Ovary (tissue), 9 donors: ENCODE results near the gene MAOB. TPM values are rescaled to one million over a fixed set of nuclear protein-coding genes. Genes with fewer than 3 reads are reported as not detected.

Experiments used
- DNase-seq, 5 donors: peaks; one replicate each; pipeline ENCODE4 v3.0.0-alpha.2; 2019 to 2020
- H3K27ac ChIP-seq, 2 donors: fragments of 200-600 bp; one replicate each; pipeline versions ENCODE4 v1.5.1 to v1.8.0; 2019 to 2022
- H3K27me3 ChIP-seq: fragments of 200-600 bp; one replicate; pipeline ENCODE4 v1.8.0; 2022
- H3K36me3 ChIP-seq: fragments of 200-600 bp; sonication (generic); one replicate; pipeline ENCODE4 v1.5.1; 2019
- H3K4me1 ChIP-seq: one replicate; pipeline ENCODE4 v1.8.1; 2013; ENCODE audit warnings: mild to moderate bottlenecking, moderate library complexity; ENCODE audit not compliant: insufficient read depth
- H3K4me3 ChIP-seq: fragments of 200-600 bp; sonication (generic); one replicate; pipeline ENCODE4 v1.5.1; 2017
- H3K9me3 ChIP-seq, 2 donors: fragments of 200-600 bp in 1 of 2; sonication (generic) in 1 of 2; one replicate each; pipeline versions ENCODE4 v1.5.1 to v1.8.1; 2013 to 2019; ENCODE audit warnings: mild to moderate bottlenecking in 1 of 2, moderate library complexity in 1 of 2
- CTCF ChIP-seq, 3 donors: fragments of 450-650 bp in 2 of 3; fragments of 200-600 bp in 1 of 3; IDR thresholded peaks; one replicate each; pipeline versions ENCODE4 v1.5.1 to v1.8.0; 2016 to 2022; ENCODE audit warnings: antibody characterized with exemption in 3 of 3, mild to moderate bottlenecking in 1 of 3
- EP300 ChIP-seq: sonication (generic); formaldehyde crosslinking; IDR thresholded peaks from one replicate; pipeline ENCODE4 v1.6.1; 2017; ENCODE audit warnings: antibody characterized with exemption
- POLR2A ChIP-seq: fragments of 450-650 bp; IDR thresholded peaks from one replicate; pipeline ENCODE4 v1.6.1; 2017; ENCODE audit warnings: antibody characterized with exemption, mild to moderate bottlenecking, moderate library complexity
- WGBS, 3 donors: extraction: QIAGEN DNeasy Blood & Tissue Kit in 1 of 3; methylation state at CpG; one replicate each; pipeline versions ENCODE4 v1.1.5 to v1.1.7; 2013 to 2017; 5-methylcytosine and 5-hydroxymethylcytosine counted together
- intact Hi-C, 4 donors: fragments of 100-400 bp; cut with DNase I; formaldehyde crosslinking; loops; one replicate each; pipeline versions ENCODE4 v1.11.0 to v1.15.1; 2022 to 2023
- polyA plus RNA-seq, 2 donors: library from polyadenylated mRNA; stranded (reverse); fragments of 200-250 nt in 1 of 2; fragments of 350-450 nt in 1 of 2; fragmentation: Illumina TruSeq in 1 of 2; extraction: RNeasy Lipid Tissue Mini Kit (QIAGEN cat#74804) in 1 of 2; gene quantifications; one replicate each; pipeline ENCODE4 v1.2.3, GENCODE V29; 2013 to 2014
- total RNA-seq, 7 donors: library from RNA; depleted of rRNA in 2 of 7; stranded (reverse); fragments of >200 nt in 2 of 7; fragmentation: NEBNext Ultra II Directional in 3 of 7; extraction: Animal tissue kit (Norgen Biotek cat#: 25700) in 3 of 7; gene quantifications; one replicate each; pipeline versions ENCODE4 v1.1.0 to v1.2.4, GENCODE V29; 2016 to 2023
- donor health status: DM: no; HTN: no; CAD: no; lungs with moderate emphysema.
- donor health status: DM: no; HTN: no; CAD: no.
- donor health status: Bipolar disorder and iron deficiency.
- donor health status: DM: yes; HTN: yes; CAD: no.
- donor health status: DM: no; HTN: no; CAD: no.
- donor health status: DM: yes; HTN: yes; CAD: no.

MAOB gene
- total and polyA plus RNA-seq, 9 donors: 57.2 to 322 (median 180) TPM

- Histone ChIP-seq H3K27me3 (no peaks in the 10 kb centered on the region), H3K4me1 (peaks cover 4% of the 10 kb centered on the region), H3K36me3 (no peaks in the 10 kb centered on the region), H3K27ac (no peak overlapping the region), H3K9me3 (no peaks in the 10 kb centered on the region), H3K4me3 (no peak overlapping the region)
- TF ChIP-seq EP300 (no peak), POLR2A (no peak), CTCF (IDR thresholded peaks at IDR 0.05) (no peak)
- intact Hi-C loops: no loop called here
- DNase-seq: no peak
Measured at GRCh38 chrX:43846558-43846957, 35.7 kb downstream of the MAOB start.

GRCh38 chrX:43845776-43846175 is 36.5 kb downstream of the MAOB start:
- H3K4me1 ChIP-seq: peaks cover 4% of the 10 kb centered on the region
- no peak for DNase-seq
- no peak overlapping the region for H3K27ac ChIP-seq
- 70 to 77% (median 74%) methylated on average over 2 of the region's 2 CpGs for WGBS, 3 donors
- TF ChIP-seq EP300 (no peak), POLR2A (no peak), CTCF (IDR thresholded peaks at IDR 0.05) (no peak)
- no peaks in the 10 kb centered on the region for H3K36me3 ChIP-seq
- H3K9me3 ChIP-seq: no peaks in the 10 kb centered on the region
- H3K27me3 ChIP-seq: no peaks in the 10 kb centered on the region
- no peak overlapping the region for H3K4me3 ChIP-seq
- intact Hi-C loops: no loop called here

- intact Hi-C loops: no loop called here
- WGBS, 3 donors: 62 to 72% (median 69%) methylated on average over 3 of the region's 3 CpGs
- TF ChIP-seq POLR2A (no peak), EP300 (no peak)
- Histone ChIP-seq H3K9me3 (no peaks in the 10 kb centered on the region), H3K27me3 (no peaks in the 10 kb centered on the region), H3K27ac (no peak overlapping the region), H3K4me3 (no peak overlapping the region), H3K36me3 (no peaks in the 10 kb centered on the region), H3K4me1 (no peaks in the 10 kb centered on the region)
- DNase-seq: no peak
Measured at GRCh38 chrX:43840265-43840664, 42.0 kb downstream of the MAOB start.

GRCh38 chrX:43836435-43837184 is 45.6 kb downstream of the MAOB start:
- Histone ChIP-seq H3K9me3 (no peaks in the 10 kb centered on the region), H3K4me3 (no peak overlapping the region), H3K4me1 (no peaks in the 10 kb centered on the region), H3K27me3 (no peaks in the 10 kb centered on the region), H3K36me3 (no peaks in the 10 kb centered on the region), H3K27ac (no peak overlapping the region)
- peak; percentile 15 to 35 (median 32) for TF ChIP-seq CTCF (IDR thresholded peaks at IDR 0.05)
- no peak for TF ChIP-seq POLR2A
- TF ChIP-seq EP300: no peak
- WGBS, 3 donors: 15 to 18% (median 16%) methylated on average over 3 of the region's 3 CpGs
- intact Hi-C loops: loop anchor here in 3 of 4 donors (5.0 to 10.0 kb wide), 2 partner anchors 98 to 101 kb away; no protein-coding TSS in a partner anchor
- DNase-seq: no peak

- H3K4me3 ChIP-seq: no peak overlapping the region
- no peaks in the 10 kb centered on the region for H3K4me1 ChIP-seq
- H3K27me3 ChIP-seq: no peaks in the 10 kb centered on the region
- WGBS, 3 donors: 64 to 72% (median 68%) methylated on average over 1 of the region's 1 CpG
- no peaks in the 10 kb centered on the region for H3K36me3 ChIP-seq
- H3K27ac ChIP-seq: no peak overlapping the region
- TF ChIP-seq CTCF (IDR thresholded peaks at IDR 0.05) (no peak), EP300 (no peak), POLR2A (no peak)
- intact Hi-C loops: loop anchor here in 3 of 4 donors (5.0 to 10.0 kb wide), 2 partner anchors 99 to 102 kb away; no protein-coding TSS in a partner anchor
- H3K9me3 ChIP-seq: no peaks in the 10 kb centered on the region
- no peak for DNase-seq
Measured at GRCh38 chrX:43835559-43835958, 46.7 kb downstream of the MAOB start.
